ENCODE measurements around the gene MINPP1. TPM values are rescaled to one million over a fixed set of nuclear protein-coding genes. Genes with fewer than 3 reads are reported as not detected.

Gene MINPP1
- total and polyA plus RNA-seq, 7 donors, result 2.9 to 6.8 (median 4.4) TPM

- Histone ChIP-seq H3K4me1 (peaks cover 25% of the 10 kb centered on the region), H3K27me3 (ENCODE audit: insufficient read depth in 3 of 3, low read length in 2 of 3) (no peaks in the 10 kb centered on the region), H3K27ac (peak overlapping the region; percentile 80), H3K36me3 (ENCODE audit: insufficient read depth in 1 of 2, low read depth in 1 of 2) (peaks cover 0 to 29% of the 10 kb centered on the region in 2 donors), H3K4me3 (peak overlapping the region; percentile 70), H3K9me3 (no peaks in the 10 kb centered on the region)
- ATAC-seq (peak; percentile 77 to 89 (median 82)), DNase-seq (peak in 1 of 2 donors; percentile 70)
- 2 to 3% (median 2%) methylated on average over 38 to 41 of the region's 41 CpGs for WGBS, 3 donors
- TF ChIP-seq CTCF (IDR thresholded peaks at IDR 0.05), result peak; percentile 47
- intact Hi-C loops (cut with DNase I), result no loop called here
Measured at GRCh38 chr10:87505366-87506111, 846 bp downstream of the MINPP1 start.

- 76 to 81% (median 80%) methylated on average over 3 of the region's 3 CpGs for WGBS, 3 donors
- intact Hi-C loops (cut with DNase I), result no loop called here
- Histone ChIP-seq H3K4me1 (peaks cover 25% of the 10 kb centered on the region), H3K4me3 (no peak overlapping the region), H3K27me3 (ENCODE audit: insufficient read depth in 3 of 3, low read length in 2 of 3) (no peaks in the 10 kb centered on the region), H3K27ac (no peak overlapping the region), H3K9me3 (no peaks in the 10 kb centered on the region), H3K36me3 (ENCODE audit: insufficient read depth in 1 of 2, low read depth in 1 of 2) (peaks cover 0 to 43% of the 10 kb centered on the region in 2 donors)
- DNase-seq, result no peak
- no peak for ATAC-seq
- TF ChIP-seq CTCF (IDR thresholded peaks at IDR 0.05), result no peak
Measured at GRCh38 chr10:87506956-87507355, 2.3 kb downstream of the MINPP1 start.

- Histone ChIP-seq H3K27ac (no peak overlapping the region), H3K4me3 (no peak overlapping the region), H3K27me3 (ENCODE audit: insufficient read depth in 3 of 3, low read length in 2 of 3) (no peaks in the 10 kb centered on the region), H3K4me1 (peaks cover 25% of the 10 kb centered on the region), H3K36me3 (ENCODE audit: insufficient read depth in 1 of 2, low read depth in 1 of 2) (peaks cover 0 to 53% of the 10 kb centered on the region in 2 donors), H3K9me3 (no peaks in the 10 kb centered on the region)
- WGBS, 3 donors, result 86 to 88% (median 87%) methylated on average over 5 of the region's 5 CpGs
- TF ChIP-seq CTCF (IDR thresholded peaks at IDR 0.05), result no peak
- intact Hi-C loops (cut with DNase I), result no loop called here
- DNase-seq (no peak), ATAC-seq (no peak)
Measured at GRCh38 chr10:87507879-87508483, 3.3 kb downstream of the MINPP1 start.

GRCh38 chr10:87508837-87509236, 4.1 kb downstream of the MINPP1 start:
- WGBS, 3 donors, result 80 to 93% (median 87%) methylated on average over 1 of the region's 1 CpG
- ATAC-seq, result no peak
- Histone ChIP-seq H3K9me3 (no peaks in the 10 kb centered on the region), H3K27me3 (ENCODE audit: insufficient read depth in 3 of 3, low read length in 2 of 3) (no peaks in the 10 kb centered on the region), H3K36me3 (ENCODE audit: insufficient read depth in 1 of 2, low read depth in 1 of 2) (peaks cover 0 to 62% of the 10 kb centered on the region in 2 donors), H3K27ac (no peak overlapping the region), H3K4me3 (no peak overlapping the region), H3K4me1 (peaks cover 21% of the 10 kb centered on the region)
- TF ChIP-seq CTCF (IDR thresholded peaks at IDR 0.05), result no peak
- no peak for DNase-seq
- intact Hi-C loops (cut with DNase I), result no loop called here
